SK-N-MC (cell line): ENCODE data around the gene HMGXB3.

Source experiments
- EZH2 ChIP-seq: fragments of 200-600 bp; sonication (generic); IDR thresholded peaks from one replicate; pipeline ENCODE4 v1.6.1; 2017; ENCODE audit warnings: antibody characterized with exemption
- POLR2AphosphoS5 ChIP-seq: IDR thresholded peaks from 2 replicates; pipeline ENCODE4 v1.6.1; 2012; ENCODE audit warnings: mild to moderate bottlenecking, low read depth, low read length, borderline replicate concordance

GRCh38 chr5:150097152-150097551 is 96.6 kb downstream of the HMGXB3 start:
- TF ChIP-seq EZH2 (no peak), POLR2AphosphoS5 (no peak)
